Thoracic aorta (tissue), 2 donors: ENCODE results near the gene GYS1. TPM values are rescaled to one million over a fixed set of nuclear protein-coding genes. Genes with fewer than 3 reads are reported as not detected.

ENCODE experiments used
- ATAC-seq: fragments of 150-250 bp; one replicate; pipeline ENCODE4 v1.8.0; 2017; ENCODE audit warnings: low read depth; ENCODE audit not compliant: insufficient number of reproducible peaks, low FRiP score
- DNase-seq: peaks from one replicate; pipeline ENCODE4 v3.0.0-alpha.2; 2020; ENCODE audit warnings: low spot score
- H3K27ac ChIP-seq, 2 donors: fragments of 200-600 bp; sonication (generic); 1 replicate in 1 of 2; 2 replicates in 1 of 2; pipeline ENCODE4 v1.5.1; 2016; ENCODE audit warnings: mild to moderate bottlenecking in 2 of 2, moderate library complexity in 2 of 2
- H3K27me3 ChIP-seq: fragments of 200-600 bp; sonication (generic); replicated peaks from 2 replicates; pipeline ENCODE4 v1.6.0; 2016; ENCODE audit warnings: mild to moderate bottlenecking; ENCODE audit not compliant: insufficient read depth
- H3K36me3 ChIP-seq: fragments of 200-600 bp; sonication (generic); one replicate; pipeline ENCODE4 v1.5.1; 2016
- H3K4me1 ChIP-seq, 2 donors: fragments of 200-600 bp; sonication (generic); 1 replicate in 1 of 2; 2 replicates in 1 of 2; pipeline versions ENCODE4 v1.5.1 to v1.6.0; 2016; ENCODE audit warnings: low read depth in 2 of 2, mild to moderate bottlenecking in 1 of 2; ENCODE audit not compliant: control insufficient read depth in 1 of 2
- H3K4me3 ChIP-seq: fragments of 200-600 bp; sonication (generic); 2 replicates; pipeline ENCODE4 v1.5.1; 2016; ENCODE audit warnings: mild to moderate bottlenecking
- H3K9me3 ChIP-seq: fragments of 200-600 bp; sonication (generic); 2 replicates; pipeline ENCODE4 v1.5.1; 2016
- CTCF ChIP-seq: fragments of 200-600 bp; sonication (generic); IDR thresholded peaks from one replicate; pipeline ENCODE4 v1.5.1; 2019; ENCODE audit warnings: antibody characterized with exemption
- total RNA-seq, 2 donors: library from RNA; depleted of rRNA; stranded (reverse); fragments of >200 nt; gene quantifications; one replicate each; pipeline versions ENCODE4 v1.1.0 to v1.2.3, GENCODE V29; 2016

GYS1 gene
- total RNA-seq, 2 donors from 2014 or later = 30.1 to 44.4 TPM

DNA sequence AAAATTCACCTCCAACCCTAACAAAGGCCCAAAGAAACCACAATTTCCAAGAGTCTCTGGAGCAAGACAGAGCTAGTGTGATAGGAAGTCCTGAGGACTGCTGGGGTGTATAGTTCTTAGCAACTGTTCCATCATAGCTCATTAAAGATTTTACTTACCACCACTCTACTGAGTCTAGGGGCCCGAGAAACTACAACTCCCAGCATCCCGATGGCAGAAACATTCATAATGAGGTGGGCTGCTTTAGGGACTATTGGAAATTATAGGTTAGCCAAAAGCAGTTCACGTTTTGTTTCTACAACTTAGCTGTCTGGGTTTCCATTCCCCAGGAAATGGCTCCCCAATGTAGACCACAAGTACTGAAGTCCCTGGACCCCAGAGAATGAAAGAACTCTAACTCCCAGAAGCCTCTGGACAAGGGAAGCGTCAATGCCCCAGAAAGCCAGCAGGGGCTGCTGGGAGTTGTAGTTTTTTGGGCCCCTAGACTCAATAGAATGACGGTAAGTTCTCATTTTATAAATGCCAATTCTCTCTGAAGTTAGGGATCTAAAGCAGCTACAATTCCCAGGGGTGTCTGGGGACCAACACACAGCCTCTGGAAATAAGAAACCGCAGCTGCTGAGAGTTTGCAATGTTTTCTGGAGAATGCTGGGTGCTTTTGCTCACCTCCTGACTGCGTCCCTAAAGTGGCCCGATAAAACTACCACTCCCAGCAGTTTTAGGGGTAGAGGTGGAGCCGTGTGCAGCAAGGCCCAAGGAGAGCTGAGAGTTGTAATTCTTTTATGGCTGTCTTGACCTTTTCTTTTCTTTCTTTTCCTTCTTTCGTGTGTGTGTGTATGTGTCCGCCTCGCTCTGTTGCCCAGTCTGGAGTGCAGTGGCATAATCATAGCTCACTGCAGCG lies 16.9 kb downstream of the GYS1 start:
- Histone ChIP-seq H3K36me3 (peaks cover 42% of the 10 kb centered on the region), H3K9me3 (no peaks in the 10 kb centered on the region), H3K27me3 (no peaks in the 10 kb centered on the region), H3K27ac (peak overlapping the region; percentile 5 to 38), H3K4me3 (no peak overlapping the region), H3K4me1 (peaks cover 16 to 27% of the 10 kb centered on the region in 2 donors)
- ATAC-seq = no peak
- no peak for DNase-seq
- TF ChIP-seq CTCF = peak; percentile 29

DNA sequence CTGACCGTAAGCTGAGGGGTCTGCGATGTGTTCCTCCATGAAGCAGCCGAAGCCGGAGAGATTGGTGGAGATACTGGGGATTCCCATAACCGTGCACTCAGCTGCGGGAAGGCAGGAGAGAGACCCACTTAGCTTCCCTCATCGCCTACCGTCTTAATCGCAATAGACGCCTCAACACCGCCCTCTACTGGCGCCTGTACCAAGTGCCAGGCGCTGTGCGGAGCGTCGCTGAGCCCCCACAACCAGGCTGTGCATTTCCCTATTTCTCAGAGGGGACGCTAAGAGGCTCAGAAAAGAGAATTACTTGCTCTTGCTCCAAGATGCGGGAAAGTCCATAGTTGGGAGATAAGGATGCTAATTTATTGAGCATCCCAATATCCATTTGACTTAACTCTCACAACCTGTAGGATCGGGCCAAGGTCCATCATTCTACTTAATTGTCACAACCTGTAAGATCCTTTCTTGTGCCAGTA lies 22.1 kb downstream of the GYS1 start:
- Histone ChIP-seq H3K27ac (peak overlapping the region in 1 of 2 donors; percentile 58), H3K27me3 (no peaks in the 10 kb centered on the region), H3K36me3 (peaks cover 55% of the 10 kb centered on the region), H3K9me3 (no peaks in the 10 kb centered on the region), H3K4me1 (peaks cover 12 to 33% of the 10 kb centered on the region in 2 donors), H3K4me3 (no peak overlapping the region)
- TF ChIP-seq CTCF = peak; percentile 91
- no peak for ATAC-seq
- DNase-seq = no peak

- Histone ChIP-seq H3K27me3 (no peaks in the 10 kb centered on the region), H3K4me1 (peaks cover 12 to 33% of the 10 kb centered on the region in 2 donors), H3K9me3 (no peaks in the 10 kb centered on the region), H3K27ac (peak overlapping the region in 1 of 2 donors; percentile 58), H3K36me3 (peaks cover 55% of the 10 kb centered on the region), H3K4me3 (no peak overlapping the region)
- DNase-seq (no peak), ATAC-seq (no peak)
- TF ChIP-seq CTCF = no peak
Measured at GRCh38 chr19:48970139-48970766, 22.9 kb downstream of the GYS1 start.

DNA sequence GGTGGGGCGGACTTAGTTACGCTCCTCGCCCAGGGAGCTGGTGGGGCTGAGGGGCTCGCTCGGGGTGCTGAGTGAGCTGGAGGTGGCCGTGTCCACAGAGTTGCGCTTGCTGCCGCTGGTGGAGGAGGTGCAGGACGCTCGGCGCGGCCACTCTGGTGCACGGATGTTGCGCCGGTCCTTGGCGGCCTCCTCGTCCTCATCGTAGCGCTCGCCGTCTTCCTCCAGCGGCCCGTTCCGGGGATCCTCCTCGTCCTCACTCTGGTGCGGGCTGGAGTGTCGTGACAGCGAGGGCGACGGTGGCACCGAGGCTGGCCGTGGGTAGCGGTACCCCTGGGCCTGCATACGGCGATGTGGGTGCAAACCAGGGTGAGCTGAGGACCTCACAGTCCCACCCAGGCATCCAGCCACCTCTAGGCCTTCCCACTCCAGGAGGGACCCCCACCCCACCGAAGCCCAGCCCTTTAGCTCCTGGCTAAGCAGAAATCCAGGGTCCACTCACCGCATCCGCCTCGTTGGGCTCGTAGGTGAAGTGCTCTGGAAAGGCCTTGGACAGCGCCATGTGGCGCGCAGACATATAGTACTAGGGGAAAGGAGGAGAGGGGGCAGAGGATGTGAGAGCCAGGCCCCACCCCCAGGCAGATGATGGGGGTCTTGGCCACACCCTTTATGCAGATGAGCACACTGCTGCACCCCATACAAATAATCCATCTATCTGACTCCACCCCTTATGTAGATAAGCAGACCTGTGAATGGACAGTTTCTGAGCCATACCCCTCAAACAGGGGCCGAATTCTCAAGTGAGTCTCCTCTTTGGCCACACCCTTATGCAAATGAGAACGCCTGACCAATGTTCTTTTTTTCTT lies 23.6 kb downstream of the GYS1 start:
- no peak for TF ChIP-seq CTCF
- no peaks in the 10 kb centered on the region for H3K9me3 ChIP-seq
- ATAC-seq (no peak), DNase-seq (no peak)
- H3K4me1 ChIP-seq = peaks cover 12 to 35% of the 10 kb centered on the region in 2 donors
- no peak overlapping the region for H3K4me3 ChIP-seq
- no peaks in the 10 kb centered on the region for H3K27me3 ChIP-seq
- H3K36me3 ChIP-seq = peaks cover 53% of the 10 kb centered on the region
- H3K27ac ChIP-seq = peak overlapping the region; percentile 3 to 83
